HCT116 (cell line): ENCODE results near the gene CDH13. TPM values are rescaled to one million over a fixed set of nuclear protein-coding genes. Genes with fewer than 3 reads are reported as not detected.

Experiments
- ATAC-seq: fragments of 200-7000 bp; cut with Tn5 transposase; 2 replicates; pipeline ENCODE4 v1.9.1; 2020; ENCODE audit warnings: mild to moderate bottlenecking, moderate library complexity
- BruUV-seq: library from RNA; stranded (reverse); fragments of 400-500 nt; replicated peaks from 2 replicates; lab custom pipeline; 2021; lab: Mats Ljungman, UMichigan
- CTCF ChIA-PET: fragments of 300-600 bp; sonication (Branson Sonifier 250); formaldehyde crosslinking; loops from one replicate; lab custom pipeline; 2021; ENCODE audit warnings: antibody characterized with exemption; lab: Charles Lee
- POLR2A ChIA-PET: fragments of 300-600, 350-600 bp; sonication (Branson Sonifier 250); formaldehyde crosslinking; loops from one replicate; lab custom pipeline; 2021; ENCODE audit warnings: antibody characterized with exemption; lab: Charles Lee
- RAD21 ChIA-PET, 2 experiments: fragments of 300-600 bp; sonication (Branson Sonifier 250); formaldehyde crosslinking; loops; one replicate each; lab custom pipeline; 2023; ENCODE audit warnings: low total read pairs in 2 of 2; ENCODE audit not compliant: uncharacterized antibody in 2 of 2, unreplicated experiment in 2 of 2, low non-redundant PET in 1 of 2; lab: Charles Lee
- DNase-seq: peaks from one replicate; pipeline ENCODE4 v3.0.0-alpha.2; 2010; ENCODE audit warnings: low read depth, low spot score
- H2AFZ ChIP-seq: fragments of 200-600 bp; shearing (Covaris generic), sonication (generic); 2 replicates; pipeline ENCODE4 v1.6.1; 2017; ENCODE audit warnings: low read depth, mixed run types, mixed read lengths, antibody characterized with exemption, low read length; ENCODE audit not compliant: poor library complexity, severe bottlenecking
- H3K27ac ChIP-seq: 2 replicates; pipeline ENCODE4 v1.5.1; 2012; ENCODE audit warnings: low read depth, low read length
- H3K27me3 ChIP-seq: fragments of 200-600 bp; sonication (generic); 2 replicates; pipeline ENCODE4 v1.6.1; 2016; ENCODE audit warnings: mixed run types, low read length, mixed read lengths; ENCODE audit not compliant: insufficient read depth
- H3K36me3 ChIP-seq, 2 experiments: fragments of 200-500 bp in 1 of 2; fragments of 200-600 bp in 1 of 2; sonication (Bioruptor generic) in 1 of 2; sonication (generic) in 1 of 2; 2 replicates each; pipeline versions ENCODE4 v1.5.1 to v1.6.1; 2014 to 2016; ENCODE audit warnings: low read length in 2 of 2, inconsistent platforms in 1 of 2, mixed read lengths in 1 of 2, mixed run types in 1 of 2; ENCODE audit not compliant: insufficient read depth in 2 of 2, control insufficient read depth in 1 of 2
- H3K4me1 ChIP-seq, 2 experiments: fragments of 200-600 bp in 1 of 2; sonication (generic) in 1 of 2; 2 replicates each; pipeline versions ENCODE4 v1.5.1 to v1.6.1; 2012 to 2017; ENCODE audit warnings: low read length in 2 of 2, inconsistent platforms in 1 of 2, mild to moderate bottlenecking in 1 of 2, mixed read lengths in 1 of 2, mixed run types in 1 of 2, moderate library complexity in 1 of 2; ENCODE audit not compliant: insufficient read depth in 2 of 2, control insufficient read depth in 1 of 2
- H3K4me2 ChIP-seq: fragments of 200-600 bp; sonication (generic); 2 replicates; pipeline ENCODE4 v1.6.1; 2017; ENCODE audit warnings: mixed run types, low read length, mixed read lengths
- H3K4me3 ChIP-seq, 2 experiments: fragments of 200-600 bp in 1 of 2; sonication (generic) in 1 of 2; replicated peaks in 1 of 2; 2 replicates each; pipeline ENCODE4 v1.5.1; 2011 to 2016; ENCODE audit warnings: low read length in 2 of 2, control low read depth in 1 of 2, low read depth in 1 of 2, mild to moderate bottlenecking in 1 of 2, mixed read lengths in 1 of 2, mixed run types in 1 of 2
- H3K79me2 ChIP-seq: fragments of 200-600 bp; sonication (generic); 2 replicates; pipeline ENCODE4 v1.6.1; 2017; ENCODE audit warnings: mild to moderate bottlenecking, mixed run types, low read length, moderate library complexity, mixed read lengths; ENCODE audit not compliant: insufficient read depth
- H3K9ac ChIP-seq: fragments of 200-600 bp; sonication (generic); 2 replicates; pipeline ENCODE4 v1.6.1; 2016; ENCODE audit warnings: low read length, mixed read lengths
- H3K9me2 ChIP-seq: fragments of 200-600 bp; sonication (generic), shearing (Covaris generic); 2 replicates; pipeline ENCODE4 v1.6.1; 2017; ENCODE audit warnings: mixed run types, mild to moderate bottlenecking, moderate library complexity; ENCODE audit not compliant: insufficient read depth
- H3K9me3 ChIP-seq, 2 experiments: fragments of 200-500 bp in 1 of 2; fragments of 200-600 bp in 1 of 2; sonication (Bioruptor generic) in 1 of 2; sonication (generic) in 1 of 2; 2 replicates each; pipeline ENCODE4 v1.6.1; 2014 to 2017; ENCODE audit warnings: low read length in 2 of 2, mixed read lengths in 2 of 2, inconsistent platforms in 1 of 2, low read depth in 1 of 2, mild to moderate bottlenecking in 1 of 2, mixed run types in 1 of 2, moderate library complexity in 1 of 2; ENCODE audit not compliant: control insufficient read depth in 1 of 2, insufficient read depth in 1 of 2
- H4K20me1 ChIP-seq: fragments of 200-600 bp; sonication (generic), shearing (Covaris generic); 2 replicates; pipeline ENCODE4 v1.6.1; 2017; ENCODE audit warnings: mixed run types, mild to moderate bottlenecking, moderate library complexity; ENCODE audit not compliant: insufficient read depth
- CEBPB ChIP-seq: IDR thresholded peaks from 2 replicates; pipeline ENCODE4 v1.6.1; 2012; ENCODE audit warnings: low read depth
- CTCF ChIP-seq, 3 experiments: fragments of 200-600 bp in 1 of 3; sonication (generic) in 1 of 3; IDR thresholded peaks in 2 of 3; conservative IDR thresholded peaks in 1 of 3; 2 replicates each; pipeline ENCODE4 v1.5.1; 2012 to 2017; ENCODE audit warnings: low read depth in 2 of 3, low read length in 2 of 3, antibody characterized with exemption in 1 of 3, borderline replicate concordance in 1 of 3, control low read depth in 1 of 3, mild to moderate bottlenecking in 1 of 3, mixed read lengths in 1 of 3, mixed run types in 1 of 3, moderate library complexity in 1 of 3; ENCODE audit not compliant: insufficient read depth in 1 of 3
- EZH2 ChIP-seq: fragments of 200-600 bp; sonication (generic); IDR thresholded peaks from 2 replicates; pipeline ENCODE4 v1.6.1; 2017; ENCODE audit warnings: antibody characterized with exemption, mixed run types
- POLR2AphosphoS5 ChIP-seq: IDR thresholded peaks from 2 replicates; pipeline ENCODE4 v1.6.1; 2011; ENCODE audit warnings: mild to moderate bottlenecking, low read depth, low read length, moderate library complexity
- SIN3A ChIP-seq: IDR thresholded peaks from 2 replicates; pipeline ENCODE4 v1.6.1; 2012; ENCODE audit warnings: low read depth
- SP1 ChIP-seq: IDR thresholded peaks from 2 replicates; pipeline ENCODE4 v1.6.1; 2012; ENCODE audit warnings: low read depth
- TCF7L2 ChIP-seq: IDR thresholded peaks from 2 replicates; pipeline ENCODE4 v1.7.0; 2011; ENCODE audit warnings: borderline replicate concordance, inconsistent platforms; ENCODE audit not compliant: insufficient read depth, insufficient read length; ENCODE audit errors: extremely low read depth
- ZBTB33 ChIP-seq: IDR thresholded peaks from 2 replicates; pipeline ENCODE4 v1.6.1; 2011; ENCODE audit warnings: mild to moderate bottlenecking, low read length, moderate library complexity; ENCODE audit not compliant: insufficient replicate concordance; ENCODE audit errors: extremely low read depth
- ZFX ChIP-seq: fragments of 450-650 bp; IDR thresholded peaks from 2 replicates; pipeline ENCODE4 v1.6.1; 2017
- intact Hi-C: fragments of 100-400 bp; cut with micrococcal nuclease; formaldehyde crosslinking; loops from 2 replicates; pipeline ENCODE4 v1.10.0; 2022
- total RNA-seq: library from RNA; stranded (reverse); gene quantifications from one replicate; pipeline ENCODE4 v1.2.1, GENCODE V29; 2021; ENCODE audit not compliant: unreplicated experiment

The CDH13 gene
- total RNA-seq, 1 experiment from 2014 or later = not detected

GRCh38 chr16:83799336-83799735 is 1172.6 kb downstream of the CDH13 start:
- Histone ChIP-seq H2AFZ (no peak overlapping the region), H3K9me2 (no peaks in the 10 kb centered on the region), H3K4me1 (peaks cover 4 to 16% of the 10 kb centered on the region in 2 experiments; a peak in 2 of 4 replicates), H3K4me3 (no peak overlapping the region), H3K9ac (no peak overlapping the region), H3K4me2 (peak overlapping the region; percentile 19), H3K27me3 (peaks cover 11% of the 10 kb centered on the region; the same call in 1 of the 2 replicates), H4K20me1 (no peaks in the 10 kb centered on the region), H3K79me2 (no peaks in the 10 kb centered on the region), H3K36me3 (no peaks in the 10 kb centered on the region), H3K9me3 (no peaks in the 10 kb centered on the region), H3K27ac (no peak overlapping the region)
- ATAC-seq (no peak), DNase-seq (no peak)
- intact Hi-C loops = no loop called here
- RAD21 ChIA-PET = no interaction called here
- CTCF ChIA-PET = no interaction called here
- TF ChIP-seq SP1 (no peak), TCF7L2 (no peak), CEBPB (no peak)
- POLR2A ChIA-PET = no interaction called here
- BruUV-seq = no TSS peak

- Histone ChIP-seq H3K36me3 (no peaks in the 10 kb centered on the region), H4K20me1 (no peaks in the 10 kb centered on the region), H2AFZ (no peak overlapping the region), H3K9me2 (no peaks in the 10 kb centered on the region), H3K27ac (no peak overlapping the region), H3K4me3 (no peak overlapping the region), H3K9me3 (no peaks in the 10 kb centered on the region), H3K4me1 (peaks cover 4 to 17% of the 10 kb centered on the region in 2 experiments; a peak in 3 of 4 replicates), H3K79me2 (no peaks in the 10 kb centered on the region), H3K4me2 (no peak overlapping the region)
- ATAC-seq (no peak), DNase-seq (no peak)
- RAD21 ChIA-PET = no interaction called here
- intact Hi-C loops = no loop called here
- CTCF ChIA-PET = no interaction called here
- no TSS peak for BruUV-seq
- POLR2A ChIA-PET = no interaction called here
- TF ChIP-seq EZH2 = no peak
- TF ChIP-seq POLR2AphosphoS5 = no peak
- no peak for TF ChIP-seq ZBTB33
- no peak for TF ChIP-seq TCF7L2
- no peak for TF ChIP-seq ZFX
- no peak for TF ChIP-seq CTCF (IDR thresholded peaks at IDR 0.05 in 2 of 3, conservative IDR thresholded peaks at IDR 0.05 in 1 of 3; ENCODE audit: borderline replicate concordance in 1 of 3, insufficient read depth in 1 of 3, low read depth in 2 of 3, low read length in 2 of 3)
- no peak for TF ChIP-seq SIN3A
- TF ChIP-seq, all 23 proteins: peak for 0
- peaks cover under 1% of the 10 kb centered on the region; the same call in 1 of the 2 replicates for H3K27me3 ChIP-seq
- no peak overlapping the region for H3K9ac ChIP-seq
These were observed 1175.4 kb downstream of the CDH13 start for GRCh38 chr16:83802135-83802534.
